WTC11 (cell line): ENCODE measurements around the gene CACNA1H.

Experiments
- ARID4B ChIP-seq: sonication (generic); formaldehyde crosslinking; IDR thresholded peaks from 2 replicates; pipeline ENCODE4 v1.8.0; 2023; ENCODE audit warnings: missing genetic modification reagents, mild to moderate bottlenecking, borderline replicate concordance
- CREB1 ChIP-seq: sonication (generic); formaldehyde crosslinking; IDR thresholded peaks from 2 replicates; pipeline ENCODE4 v1.8.0; 2023; ENCODE audit warnings: mild to moderate bottlenecking, missing genetic modification reagents
- CTCF ChIP-seq: fragments of 200-600 bp; IDR thresholded peaks from 2 replicates; pipeline ENCODE4 v1.8.0; 2022; ENCODE audit warnings: antibody characterized with exemption
- ELF4 ChIP-seq: sonication (generic); formaldehyde crosslinking; IDR thresholded peaks from 2 replicates; pipeline ENCODE4 v1.8.1; 2022; ENCODE audit warnings: low read depth, mild to moderate bottlenecking, moderate library complexity, missing genetic modification reagents
- HMGXB4 ChIP-seq: sonication (generic); formaldehyde crosslinking; IDR thresholded peaks from 2 replicates; pipeline ENCODE4 v1.8.1; 2023; ENCODE audit warnings: mild to moderate bottlenecking, moderate library complexity, missing genetic modification reagents
- PRRX2 ChIP-seq: fragments of 250-450 bp; sonication (Bioruptor Pico); IDR thresholded peaks from 2 replicates; pipeline ENCODE4 v1.8.0; 2021; ENCODE audit warnings: mild to moderate bottlenecking
- SMAD3 ChIP-seq: sonication (generic); formaldehyde crosslinking; IDR thresholded peaks from 2 replicates; pipeline ENCODE4 v1.8.0; 2022; ENCODE audit warnings: missing genetic modification reagents, mild to moderate bottlenecking, borderline replicate concordance
- USF1 ChIP-seq: sonication (generic); formaldehyde crosslinking; IDR thresholded peaks from 2 replicates; pipeline ENCODE4 v1.8.0; 2022; ENCODE audit warnings: mild to moderate bottlenecking, missing genetic modification reagents
- ZNF138 ChIP-seq: sonication (generic); formaldehyde crosslinking; conservative IDR thresholded peaks from 2 replicates; pipeline ENCODE4 v1.8.1; 2022; ENCODE audit warnings: mild to moderate bottlenecking, moderate library complexity, missing genetic modification reagents
- ZNF423 ChIP-seq: fragments of 250-450 bp; sonication (Bioruptor Pico); IDR thresholded peaks from 2 replicates; pipeline ENCODE4 v2.1.2; 2022; ENCODE audit warnings: mild to moderate bottlenecking, moderate library complexity
- ZNF532 ChIP-seq: fragments of 250-450 bp; sonication (Bioruptor Pico); IDR thresholded peaks from 2 replicates; pipeline ENCODE4 v1.9.0; 2021; ENCODE audit warnings: mild to moderate bottlenecking, borderline replicate concordance
- TF ChIP-seq, protein P1 (sequence below): sonication (generic); formaldehyde crosslinking; IDR thresholded peaks from 2 replicates; pipeline ENCODE4 v1.8.1; 2023; ENCODE audit warnings: mild to moderate bottlenecking, missing genetic modification reagents, borderline replicate concordance
- TF ChIP-seq, protein P2 (sequence below): sonication (generic); formaldehyde crosslinking; IDR thresholded peaks from 2 replicates; pipeline ENCODE4 v1.8.1; 2023; ENCODE audit warnings: mild to moderate bottlenecking, missing genetic modification reagents
- TF ChIP-seq, protein P3 (sequence below): sonication (generic); formaldehyde crosslinking; conservative IDR thresholded peaks from 2 replicates; pipeline ENCODE4 v1.8.1; 2022; ENCODE audit warnings: mild to moderate bottlenecking, missing genetic modification reagents

- no peak for TF ChIP-seq ELF4
- TF ChIP-seq CTCF, result no peak
- TF ChIP-seq, protein P1, sequence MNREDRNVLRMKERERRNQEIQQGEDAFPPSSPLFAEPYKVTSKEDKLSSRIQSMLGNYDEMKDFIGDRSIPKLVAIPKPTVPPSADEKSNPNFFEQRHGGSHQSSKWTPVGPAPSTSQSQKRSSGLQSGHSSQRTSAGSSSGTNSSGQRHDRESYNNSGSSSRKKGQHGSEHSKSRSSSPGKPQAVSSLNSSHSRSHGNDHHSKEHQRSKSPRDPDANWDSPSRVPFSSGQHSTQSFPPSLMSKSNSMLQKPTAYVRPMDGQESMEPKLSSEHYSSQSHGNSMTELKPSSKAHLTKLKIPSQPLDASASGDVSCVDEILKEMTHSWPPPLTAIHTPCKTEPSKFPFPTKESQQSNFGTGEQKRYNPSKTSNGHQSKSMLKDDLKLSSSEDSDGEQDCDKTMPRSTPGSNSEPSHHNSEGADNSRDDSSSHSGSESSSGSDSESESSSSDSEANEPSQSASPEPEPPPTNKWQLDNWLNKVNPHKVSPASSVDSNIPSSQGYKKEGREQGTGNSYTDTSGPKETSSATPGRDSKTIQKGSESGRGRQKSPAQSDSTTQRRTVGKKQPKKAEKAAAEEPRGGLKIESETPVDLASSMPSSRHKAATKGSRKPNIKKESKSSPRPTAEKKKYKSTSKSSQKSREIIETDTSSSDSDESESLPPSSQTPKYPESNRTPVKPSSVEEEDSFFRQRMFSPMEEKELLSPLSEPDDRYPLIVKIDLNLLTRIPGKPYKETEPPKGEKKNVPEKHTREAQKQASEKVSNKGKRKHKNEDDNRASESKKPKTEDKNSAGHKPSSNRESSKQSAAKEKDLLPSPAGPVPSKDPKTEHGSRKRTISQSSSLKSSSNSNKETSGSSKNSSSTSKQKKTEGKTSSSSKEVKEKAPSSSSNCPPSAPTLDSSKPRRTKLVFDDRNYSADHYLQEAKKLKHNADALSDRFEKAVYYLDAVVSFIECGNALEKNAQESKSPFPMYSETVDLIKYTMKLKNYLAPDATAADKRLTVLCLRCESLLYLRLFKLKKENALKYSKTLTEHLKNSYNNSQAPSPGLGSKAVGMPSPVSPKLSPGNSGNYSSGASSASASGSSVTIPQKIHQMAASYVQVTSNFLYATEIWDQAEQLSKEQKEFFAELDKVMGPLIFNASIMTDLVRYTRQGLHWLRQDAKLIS (CRISPR knock-in tag), result no peak
- TF ChIP-seq, protein P2, sequence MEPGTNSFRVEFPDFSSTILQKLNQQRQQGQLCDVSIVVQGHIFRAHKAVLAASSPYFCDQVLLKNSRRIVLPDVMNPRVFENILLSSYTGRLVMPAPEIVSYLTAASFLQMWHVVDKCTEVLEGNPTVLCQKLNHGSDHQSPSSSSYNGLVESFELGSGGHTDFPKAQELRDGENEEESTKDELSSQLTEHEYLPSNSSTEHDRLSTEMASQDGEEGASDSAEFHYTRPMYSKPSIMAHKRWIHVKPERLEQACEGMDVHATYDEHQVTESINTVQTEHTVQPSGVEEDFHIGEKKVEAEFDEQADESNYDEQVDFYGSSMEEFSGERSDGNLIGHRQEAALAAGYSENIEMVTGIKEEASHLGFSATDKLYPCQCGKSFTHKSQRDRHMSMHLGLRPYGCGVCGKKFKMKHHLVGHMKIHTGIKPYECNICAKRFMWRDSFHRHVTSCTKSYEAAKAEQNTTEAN, result no peak
- TF ChIP-seq ZNF138, result no peak
- TF ChIP-seq ZNF532 (CRISPR knock-in tag), result no peak
- no peak for TF ChIP-seq HMGXB4 (CRISPR knock-in tag)
- TF ChIP-seq ZNF423 (CRISPR knock-in tag), result no peak
- TF ChIP-seq PRRX2, result no peak
- TF ChIP-seq USF1 (CRISPR knock-in tag), result no peak
- no peak for TF ChIP-seq SMAD3 (CRISPR knock-in tag)
- TF ChIP-seq CREB1 (CRISPR knock-in tag), result no peak
- TF ChIP-seq, protein P3, sequence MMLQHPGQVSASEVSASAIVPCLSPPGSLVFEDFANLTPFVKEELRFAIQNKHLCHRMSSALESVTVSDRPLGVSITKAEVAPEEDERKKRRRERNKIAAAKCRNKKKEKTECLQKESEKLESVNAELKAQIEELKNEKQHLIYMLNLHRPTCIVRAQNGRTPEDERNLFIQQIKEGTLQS (CRISPR knock-in tag), result no peak
- no peak for TF ChIP-seq ARID4B (CRISPR knock-in tag)
Measured at GRCh38 chr16:1117176-1117900, 35.6 kb upstream of the CACNA1H start.
